ENCODE measurements around the gene CNN3. TPM values are rescaled to one million over a fixed set of nuclear protein-coding genes. Genes with fewer than 3 reads are reported as not detected.
A peak's percentile ranks its signal among the peaks of the same experiment; 100 is the strongest.

Gene CNN3
- total RNA-seq, 4 donors from 2014 or later: 106 to 205 (median 149) TPM

- H3K27me3 ChIP-seq: no peaks in the 10 kb centered on the region
- H3K27ac ChIP-seq: no peak overlapping the region
- DNase-seq: no peak
- no peaks in the 10 kb centered on the region for H3K9me3 ChIP-seq
- TF ChIP-seq POLR2A (IDR thresholded peaks at IDR 0.05): no peak
- TF ChIP-seq CTCF (IDR thresholded peaks at IDR 0.05): no peak
- intact Hi-C loops (cut with DNase I): no loop called here
- WGBS, 2 donors: 83 to 97% methylated on average over 4 of the region's 4 CpGs
- H3K36me3 ChIP-seq: peaks cover 0 to 94% (median 6%) of the 10 kb centered on the region in 3 donors
- H3K4me1 ChIP-seq: peaks cover 0 to 2% (median 0%) of the 10 kb centered on the region in 3 donors
- no peak overlapping the region for H3K4me3 ChIP-seq
Observed at GRCh38 chr1:94894630-94895029, 32.3 kb downstream of the CNN3 start.

DNA sequence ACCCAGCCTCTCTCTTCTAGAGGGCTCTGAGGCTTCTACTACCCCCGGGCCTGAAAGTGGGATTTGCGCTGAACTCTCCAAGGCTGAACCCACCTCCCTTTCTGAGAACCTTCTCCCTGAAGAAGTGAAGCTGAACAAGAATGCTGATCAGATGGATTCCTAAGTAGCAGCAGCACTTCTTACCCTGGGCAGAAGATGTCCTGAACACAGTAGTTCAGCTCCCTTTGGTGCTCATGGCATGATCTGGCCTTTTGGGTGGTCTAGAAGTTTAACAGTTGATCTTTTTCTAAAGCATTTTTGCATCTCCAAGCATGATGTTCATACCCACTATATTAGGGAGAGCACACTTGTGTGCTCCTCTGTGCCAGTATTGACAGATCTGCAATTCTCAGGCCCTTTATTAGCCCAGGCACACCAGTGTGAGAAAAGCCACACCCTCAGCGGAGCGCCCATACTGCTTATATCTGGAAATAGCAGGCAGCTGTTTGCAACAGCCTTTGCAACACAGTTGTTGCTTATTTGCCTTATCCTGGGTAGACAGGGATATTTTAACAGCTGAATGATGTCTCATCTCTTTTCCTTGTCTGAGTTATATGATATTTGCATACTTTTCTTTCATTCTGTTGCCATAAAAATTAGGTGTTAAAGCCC lies 34.2 kb downstream of the CNN3 start:
- Histone ChIP-seq H3K36me3 (peaks cover 0 to 75% (median 6%) of the 10 kb centered on the region in 3 donors), H3K4me3 (no peak overlapping the region), H3K27ac (no peak overlapping the region), H3K4me1 (no peaks in the 10 kb centered on the region), H3K9me3 (no peaks in the 10 kb centered on the region), H3K27me3 (no peaks in the 10 kb centered on the region)
- 93 to 95% methylated on average over 4 of the region's 4 CpGs for WGBS, 2 donors
- TF ChIP-seq CTCF (IDR thresholded peaks at IDR 0.05) (no peak), POLR2A (IDR thresholded peaks at IDR 0.05) (no peak)
- no peak for DNase-seq
- intact Hi-C loops (cut with DNase I): no loop called here

- Histone ChIP-seq H3K4me1 (peaks cover 0 to 18% (median 9%) of the 10 kb centered on the region in 3 donors), H3K4me3 (no peak overlapping the region), H3K9me3 (no peaks in the 10 kb centered on the region), H3K27ac (no peak overlapping the region), H3K36me3 (peaks cover 0 to 30% (median 0%) of the 10 kb centered on the region in 3 donors), H3K27me3 (no peaks in the 10 kb centered on the region)
- 87 to 88% methylated on average over 3 of the region's 3 CpGs for WGBS, 2 donors
- intact Hi-C loops (cut with DNase I): no loop called here
- TF ChIP-seq POLR2A (IDR thresholded peaks at IDR 0.05) (no peak), CTCF (IDR thresholded peaks at IDR 0.05) (no peak)
- no peak for DNase-seq
Observed at GRCh38 chr1:94888201-94888600, 38.7 kb downstream of the CNN3 start.

DNA sequence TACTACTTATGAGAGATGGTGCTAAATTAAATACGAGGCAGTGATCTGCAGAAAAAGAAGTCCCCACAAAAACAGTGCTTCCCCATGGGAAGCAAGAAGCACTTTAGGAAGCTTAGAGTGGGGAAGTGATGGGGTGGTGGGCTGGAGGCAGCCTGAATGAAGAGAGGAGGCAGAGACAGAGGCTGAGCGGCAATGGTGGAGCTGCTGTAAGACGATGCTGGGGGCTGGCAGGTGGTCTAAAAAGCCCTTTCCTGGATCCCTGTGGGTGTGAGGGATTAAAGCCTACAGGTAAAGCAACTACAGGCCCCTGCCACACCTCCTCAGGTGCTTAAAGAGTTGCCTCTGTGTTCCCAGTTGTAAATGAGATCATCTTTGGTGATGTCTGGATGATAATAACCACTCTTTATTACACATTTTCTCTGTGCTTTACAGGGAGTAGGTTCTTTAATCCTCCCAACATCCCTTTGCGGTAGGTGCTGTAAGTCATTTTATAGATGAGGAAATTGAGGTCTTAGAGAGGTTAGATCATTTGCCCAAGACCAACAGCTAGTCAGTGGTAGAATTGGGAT lies 39.2 kb downstream of the CNN3 start:
- Histone ChIP-seq H3K27ac (peak overlapping the region in 2 of 4 donors; percentile 3 to 22), H3K9me3 (no peaks in the 10 kb centered on the region), H3K36me3 (peaks cover 0 to 25% (median 0%) of the 10 kb centered on the region in 3 donors), H3K27me3 (no peaks in the 10 kb centered on the region), H3K4me1 (peaks cover 0 to 19% (median 9%) of the 10 kb centered on the region in 3 donors), H3K4me3 (no peak overlapping the region)
- WGBS, 2 donors: 84 to 85% methylated on average over 4 of the region's 4 CpGs
- DNase-seq: no peak
- intact Hi-C loops (cut with DNase I): no loop called here
- no peak for TF ChIP-seq CTCF (IDR thresholded peaks at IDR 0.05)
- TF ChIP-seq POLR2A (IDR thresholded peaks at IDR 0.05): no peak

DNA sequence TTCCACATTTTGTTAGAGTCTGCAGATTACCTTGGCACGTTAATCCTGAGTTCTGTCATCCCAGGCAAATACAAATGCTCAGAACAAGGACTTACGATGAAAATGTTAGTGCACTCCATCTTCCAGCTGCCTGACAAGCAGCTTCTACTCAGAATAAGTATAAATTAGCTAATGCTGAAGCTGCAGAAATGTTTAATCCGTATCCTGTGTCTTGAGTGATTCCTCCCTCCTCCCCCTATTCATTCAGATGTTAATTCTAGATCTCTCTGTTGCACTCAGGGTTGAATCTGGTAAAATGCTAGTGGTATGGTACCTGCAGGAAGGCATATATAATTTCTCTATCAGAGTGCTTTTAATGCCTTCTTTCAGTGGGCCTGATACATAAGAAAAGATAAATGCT lies 39.8 kb downstream of the CNN3 start:
- intact Hi-C loops (cut with DNase I): no loop called here

More for the DNA sequence above, 39.8 kb downstream of the CNN3 start:
- DNase-seq: no peak
- Histone ChIP-seq H3K36me3 (peaks cover 0 to 19% (median 0%) of the 10 kb centered on the region in 3 donors), H3K4me1 (peaks cover 0 to 19% (median 9%) of the 10 kb centered on the region in 3 donors), H3K27me3 (no peaks in the 10 kb centered on the region), H3K9me3 (no peaks in the 10 kb centered on the region), H3K27ac (peak overlapping the region in 2 of 4 donors; percentile 3 to 22), H3K4me3 (no peak overlapping the region)
- TF ChIP-seq CTCF (IDR thresholded peaks at IDR 0.05) (no peak), POLR2A (IDR thresholded peaks at IDR 0.05) (no peak)
- 69 to 93% methylated on average over 3 of the region's 3 CpGs for WGBS, 2 donors
